MM.1S (cell line): ENCODE results near the gene TEX101.

Source experiments
- DNase-seq: peaks from one replicate; pipeline ENCODE4 v3.0.0-alpha.2; 2015
- H2AFZ ChIP-seq: fragments of 300-600 bp; sonication (generic); 2 replicates; pipeline ENCODE4 v1.6.0; 2016; ENCODE audit warnings: antibody characterized with exemption, low read length
- H3F3A ChIP-seq: fragments of 300-600 bp; sonication (generic); 2 replicates; pipeline ENCODE4 v1.6.1; 2016; ENCODE audit warnings: mild to moderate bottlenecking, antibody characterized with exemption, low read length, moderate library complexity, mixed read lengths; ENCODE audit not compliant: insufficient read depth
- H3K27ac ChIP-seq: fragments of 300-600 bp; sonication (generic); 2 replicates; pipeline ENCODE4 v1.5.1; 2016; ENCODE audit warnings: mild to moderate bottlenecking, low read length
- H3K27me3 ChIP-seq: fragments of 300-600 bp; sonication (generic); replicated peaks from 2 replicates; pipeline ENCODE4 v1.6.0; 2016; ENCODE audit warnings: low read length; ENCODE audit not compliant: insufficient read depth
- H3K36me3 ChIP-seq: fragments of 300-600 bp; sonication (generic); replicated peaks from 2 replicates; pipeline ENCODE4 v1.6.1; 2016; ENCODE audit warnings: mild to moderate bottlenecking, low read length, mixed read lengths; ENCODE audit not compliant: insufficient read depth
- H3K4me1 ChIP-seq: fragments of 300-600 bp; sonication (generic); 2 replicates; pipeline ENCODE4 v1.6.1; 2016; ENCODE audit warnings: low read length, mixed read lengths
- H3K4me2 ChIP-seq: fragments of 300-600 bp; sonication (generic); 2 replicates; pipeline ENCODE4 v1.6.0; 2016; ENCODE audit warnings: low read depth, low read length
- H3K4me3 ChIP-seq: fragments of 300-600 bp; sonication (generic); 2 replicates; pipeline ENCODE4 v1.5.1; 2016; ENCODE audit warnings: low read length, mixed read lengths
- H3K79me2 ChIP-seq: fragments of 300-600 bp; sonication (generic); 2 replicates; pipeline ENCODE4 v1.6.1; 2016; ENCODE audit warnings: mixed run types, low read length, mixed read lengths
- H3K9ac ChIP-seq: fragments of 300-600 bp; sonication (generic); 2 replicates; pipeline ENCODE4 v1.6.1; 2016; ENCODE audit warnings: low read length, mixed read lengths
- H3K9me2 ChIP-seq: fragments of 300-600 bp; sonication (generic); replicated peaks from 2 replicates; pipeline ENCODE4 v1.6.1; 2016; ENCODE audit warnings: mild to moderate bottlenecking, low read length, mixed read lengths; ENCODE audit not compliant: insufficient read depth
- H3K9me3 ChIP-seq: fragments of 300-600 bp; sonication (generic); replicated peaks from 2 replicates; pipeline ENCODE4 v1.6.1; 2016; ENCODE audit warnings: mild to moderate bottlenecking, low read length, mixed read lengths; ENCODE audit not compliant: insufficient read depth
- H4K20me1 ChIP-seq: fragments of 300-600 bp; sonication (generic); 2 replicates; pipeline ENCODE4 v1.6.1; 2016; ENCODE audit warnings: mild to moderate bottlenecking, low read length, moderate library complexity, mixed read lengths; ENCODE audit not compliant: insufficient read depth
- EZH2 ChIP-seq: fragments of 300-600 bp; sonication (generic); optimal IDR thresholded peaks from 2 replicates; pipeline ENCODE3; 2017; ENCODE audit warnings: low read depth, mild to moderate bottlenecking, antibody characterized with exemption, low read length, mixed read lengths
- EZH2phosphoT487 ChIP-seq: fragments of 300-600 bp; sonication (generic); IDR thresholded peaks from 2 replicates; pipeline ENCODE4 v1.6.1; 2018; ENCODE audit warnings: antibody characterized with exemption, low read length
- TF ChIP-seq, protein P1 (sequence below): fragments of 300-600 bp; sonication (generic); IDR thresholded peaks from 2 replicates; pipeline ENCODE4 v1.5.1; 2016; ENCODE audit warnings: antibody characterized with exemption, low read length, mixed read lengths

Gene TEX101

DNA sequence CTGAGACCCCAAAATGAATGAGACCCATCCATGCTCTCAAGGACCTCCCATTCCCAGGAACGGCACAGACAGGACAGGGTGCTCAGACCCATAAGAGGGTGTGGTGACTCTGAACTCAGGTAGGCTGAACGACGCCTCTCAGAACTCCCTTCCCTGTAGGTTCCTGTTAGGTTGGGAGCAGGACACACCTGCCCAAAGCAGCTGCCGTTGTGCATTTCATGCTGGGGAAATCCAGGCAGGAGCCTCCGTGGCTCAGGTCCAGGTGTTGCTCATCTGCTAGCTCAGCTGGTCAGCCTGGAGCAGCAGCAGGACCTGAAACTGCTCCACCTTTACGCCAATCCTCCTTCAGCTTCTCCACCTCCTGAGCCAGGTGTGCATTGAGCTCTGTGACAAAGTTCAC is 19.1 kb upstream of the TEX101 start:
- Histone ChIP-seq H3K79me2 (no peaks in the 10 kb centered on the region), H3K4me3 (no peak overlapping the region), H3K27me3 (no peaks in the 10 kb centered on the region; the same call in 1 of the 2 replicates), H3K4me2 (no peak overlapping the region), H3F3A (no peaks in the 10 kb centered on the region), H3K9ac (no peak overlapping the region), H3K9me2 (no peaks in the 10 kb centered on the region), H3K27ac (no peak overlapping the region), H3K9me3 (no peaks in the 10 kb centered on the region), H2AFZ (no peak overlapping the region), H3K4me1 (no peaks in the 10 kb centered on the region), H4K20me1 (no peaks in the 10 kb centered on the region), H3K36me3 (no peaks in the 10 kb centered on the region)
- DNase-seq: no peak
- TF ChIP-seq EZH2 (no peak), EZH2phosphoT487 (no peak)
- TF ChIP-seq, protein P1, sequence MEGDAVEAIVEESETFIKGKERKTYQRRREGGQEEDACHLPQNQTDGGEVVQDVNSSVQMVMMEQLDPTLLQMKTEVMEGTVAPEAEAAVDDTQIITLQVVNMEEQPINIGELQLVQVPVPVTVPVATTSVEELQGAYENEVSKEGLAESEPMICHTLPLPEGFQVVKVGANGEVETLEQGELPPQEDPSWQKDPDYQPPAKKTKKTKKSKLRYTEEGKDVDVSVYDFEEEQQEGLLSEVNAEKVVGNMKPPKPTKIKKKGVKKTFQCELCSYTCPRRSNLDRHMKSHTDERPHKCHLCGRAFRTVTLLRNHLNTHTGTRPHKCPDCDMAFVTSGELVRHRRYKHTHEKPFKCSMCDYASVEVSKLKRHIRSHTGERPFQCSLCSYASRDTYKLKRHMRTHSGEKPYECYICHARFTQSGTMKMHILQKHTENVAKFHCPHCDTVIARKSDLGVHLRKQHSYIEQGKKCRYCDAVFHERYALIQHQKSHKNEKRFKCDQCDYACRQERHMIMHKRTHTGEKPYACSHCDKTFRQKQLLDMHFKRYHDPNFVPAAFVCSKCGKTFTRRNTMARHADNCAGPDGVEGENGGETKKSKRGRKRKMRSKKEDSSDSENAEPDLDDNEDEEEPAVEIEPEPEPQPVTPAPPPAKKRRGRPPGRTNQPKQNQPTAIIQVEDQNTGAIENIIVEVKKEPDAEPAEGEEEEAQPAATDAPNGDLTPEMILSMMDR: no peak

- H3K9me3 ChIP-seq: no peaks in the 10 kb centered on the region
- H3K4me1 ChIP-seq: no peaks in the 10 kb centered on the region
- no peak for DNase-seq
- TF ChIP-seq EZH2phosphoT487 (no peak), EZH2 (no peak)
- TF ChIP-seq, protein P1: no peak
- H3F3A ChIP-seq: no peaks in the 10 kb centered on the region
- H3K9me2 ChIP-seq: no peaks in the 10 kb centered on the region
- H3K9ac ChIP-seq: no peak overlapping the region
- H4K20me1 ChIP-seq: no peaks in the 10 kb centered on the region
- no peaks in the 10 kb centered on the region for H3K36me3 ChIP-seq
- no peaks in the 10 kb centered on the region for H3K27me3 ChIP-seq
- no peak overlapping the region for H2AFZ ChIP-seq
- no peak overlapping the region for H3K27ac ChIP-seq
- no peak overlapping the region for H3K4me2 ChIP-seq
- no peak overlapping the region for H3K4me3 ChIP-seq
- H3K79me2 ChIP-seq: no peaks in the 10 kb centered on the region
Observed at GRCh38 chr19:43406297-43406696, 8.4 kb upstream of the TEX101 start.

DNA sequence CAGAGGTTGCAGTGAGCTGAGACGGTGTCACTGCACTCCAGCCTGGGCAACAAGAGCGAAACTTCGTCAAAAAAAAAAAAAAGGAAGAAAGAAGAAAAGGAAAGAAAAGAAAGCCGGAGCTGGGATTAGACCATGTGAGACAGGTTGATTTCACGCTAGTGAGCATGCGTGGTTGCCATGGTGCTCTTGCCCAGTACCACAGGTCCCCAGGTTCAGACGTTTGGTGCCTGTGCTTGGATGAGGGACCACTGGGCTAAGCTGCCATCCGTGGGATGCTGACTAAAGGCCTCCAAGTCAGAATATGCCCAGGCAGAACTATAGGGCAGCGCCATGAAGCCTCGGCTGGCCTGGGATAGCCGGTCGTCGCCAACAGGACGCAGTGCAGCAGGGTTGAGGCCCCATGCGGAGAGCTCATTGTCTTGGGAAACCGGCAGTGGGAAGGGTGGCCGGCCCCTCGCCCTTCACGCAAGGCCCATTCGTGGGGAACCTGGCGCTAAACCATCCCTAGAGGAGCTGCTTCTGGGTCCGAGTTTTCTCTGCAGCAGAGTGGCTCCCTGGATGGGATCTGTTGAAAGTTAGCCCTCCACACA is 7.2 kb upstream of the TEX101 start:
- no peaks in the 10 kb centered on the region for H4K20me1 ChIP-seq
- no peaks in the 10 kb centered on the region for H3K79me2 ChIP-seq
- H3K27ac ChIP-seq: no peak overlapping the region
- no peaks in the 10 kb centered on the region for H3K9me2 ChIP-seq
- TF ChIP-seq EZH2phosphoT487 (no peak), EZH2 (no peak)
- TF ChIP-seq, protein P1: no peak
- no peaks in the 10 kb centered on the region for H3F3A ChIP-seq
- H3K9me3 ChIP-seq: no peaks in the 10 kb centered on the region
- H2AFZ ChIP-seq: no peak overlapping the region
- DNase-seq: no peak
- H3K27me3 ChIP-seq: peaks cover 7% of the 10 kb centered on the region
- H3K4me2 ChIP-seq: no peak overlapping the region
- H3K9ac ChIP-seq: no peak overlapping the region
- H3K36me3 ChIP-seq: no peaks in the 10 kb centered on the region
- no peak overlapping the region for H3K4me3 ChIP-seq
- H3K4me1 ChIP-seq: no peaks in the 10 kb centered on the region
